ENCODE measurements around the gene CALHM4. TPM values are rescaled to one million over a fixed set of nuclear protein-coding genes. Genes with fewer than 3 reads are reported as not detected.

The CALHM4 gene
- total RNA-seq, 3 donors from 2014 or later, result not detected

DNA sequence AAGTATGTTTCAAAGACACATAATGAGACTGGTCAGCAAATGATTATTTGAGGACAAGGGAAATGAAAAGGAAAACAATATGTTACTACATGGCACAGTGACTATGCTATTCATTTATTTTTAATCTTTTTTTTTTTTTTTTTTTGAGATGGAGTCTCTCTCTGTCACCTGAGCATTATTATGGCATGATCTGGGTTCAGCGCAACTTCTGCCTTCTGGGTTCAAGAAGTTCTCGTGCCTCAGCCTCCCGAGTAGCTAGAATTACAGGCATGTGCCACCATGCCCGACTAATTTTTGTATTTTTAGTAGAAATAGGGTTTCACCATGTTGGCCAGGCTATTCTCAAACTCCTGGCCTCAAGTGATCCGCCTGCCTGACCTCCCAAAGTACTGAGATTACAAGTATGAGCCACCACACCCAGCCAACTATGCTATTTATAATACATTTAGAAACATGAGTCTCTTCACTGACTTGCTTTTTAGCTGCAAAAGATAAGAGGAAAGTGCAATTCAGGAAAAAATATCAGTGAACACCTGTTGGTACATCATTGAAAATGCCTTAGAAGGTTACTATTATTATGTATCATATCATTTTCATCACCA, 3.4 kb downstream of the CALHM4 start:
- no peak overlapping the region for H3K4me3 ChIP-seq
- ATAC-seq (no peak), DNase-seq (no peak)
- no peaks in the 10 kb centered on the region for H3K4me1 ChIP-seq (ENCODE audit: low read depth)
- intact Hi-C loops (cut with DNase I, micrococcal nuclease), result no loop called here
- H3K36me3 ChIP-seq (ENCODE audit: low read depth), result no peaks in the 10 kb centered on the region
- TF ChIP-seq, protein P1, sequence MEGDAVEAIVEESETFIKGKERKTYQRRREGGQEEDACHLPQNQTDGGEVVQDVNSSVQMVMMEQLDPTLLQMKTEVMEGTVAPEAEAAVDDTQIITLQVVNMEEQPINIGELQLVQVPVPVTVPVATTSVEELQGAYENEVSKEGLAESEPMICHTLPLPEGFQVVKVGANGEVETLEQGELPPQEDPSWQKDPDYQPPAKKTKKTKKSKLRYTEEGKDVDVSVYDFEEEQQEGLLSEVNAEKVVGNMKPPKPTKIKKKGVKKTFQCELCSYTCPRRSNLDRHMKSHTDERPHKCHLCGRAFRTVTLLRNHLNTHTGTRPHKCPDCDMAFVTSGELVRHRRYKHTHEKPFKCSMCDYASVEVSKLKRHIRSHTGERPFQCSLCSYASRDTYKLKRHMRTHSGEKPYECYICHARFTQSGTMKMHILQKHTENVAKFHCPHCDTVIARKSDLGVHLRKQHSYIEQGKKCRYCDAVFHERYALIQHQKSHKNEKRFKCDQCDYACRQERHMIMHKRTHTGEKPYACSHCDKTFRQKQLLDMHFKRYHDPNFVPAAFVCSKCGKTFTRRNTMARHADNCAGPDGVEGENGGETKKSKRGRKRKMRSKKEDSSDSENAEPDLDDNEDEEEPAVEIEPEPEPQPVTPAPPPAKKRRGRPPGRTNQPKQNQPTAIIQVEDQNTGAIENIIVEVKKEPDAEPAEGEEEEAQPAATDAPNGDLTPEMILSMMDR (IDR thresholded peaks at IDR 0.05), result no peak
- no peaks in the 10 kb centered on the region for H3K9me3 ChIP-seq

DNA sequence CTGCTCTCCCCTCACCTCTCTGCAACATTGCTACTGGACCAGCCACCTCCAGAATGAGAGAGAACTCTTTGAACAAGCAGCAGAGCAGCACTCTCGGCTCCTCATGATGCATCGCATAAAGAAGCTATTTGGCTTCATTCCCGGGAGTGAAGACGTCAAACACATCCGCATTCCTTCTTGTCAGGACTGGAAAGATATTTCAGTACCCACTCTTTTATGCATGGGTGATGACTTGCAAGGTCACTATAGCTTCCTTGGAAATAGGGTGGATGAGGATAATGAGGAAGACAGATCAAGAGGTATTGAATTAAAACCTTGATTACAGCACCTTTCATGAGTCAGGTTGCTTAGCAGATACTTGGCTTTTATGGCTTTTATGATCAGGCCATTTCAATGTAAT, 4.3 kb downstream of the CALHM4 start:
- Histone ChIP-seq H3K4me1 (ENCODE audit: low read depth) (no peaks in the 10 kb centered on the region), H3K9me3 (no peaks in the 10 kb centered on the region), H3K4me3 (no peak overlapping the region), H3K36me3 (ENCODE audit: low read depth) (no peaks in the 10 kb centered on the region)
- TF ChIP-seq, protein P1 (IDR thresholded peaks at IDR 0.05), result no peak
- DNase-seq (peak in 1 of 3 donors; percentile 7), ATAC-seq (peak; percentile 34)
- intact Hi-C loops (cut with DNase I, micrococcal nuclease), result no loop called here

DNA sequence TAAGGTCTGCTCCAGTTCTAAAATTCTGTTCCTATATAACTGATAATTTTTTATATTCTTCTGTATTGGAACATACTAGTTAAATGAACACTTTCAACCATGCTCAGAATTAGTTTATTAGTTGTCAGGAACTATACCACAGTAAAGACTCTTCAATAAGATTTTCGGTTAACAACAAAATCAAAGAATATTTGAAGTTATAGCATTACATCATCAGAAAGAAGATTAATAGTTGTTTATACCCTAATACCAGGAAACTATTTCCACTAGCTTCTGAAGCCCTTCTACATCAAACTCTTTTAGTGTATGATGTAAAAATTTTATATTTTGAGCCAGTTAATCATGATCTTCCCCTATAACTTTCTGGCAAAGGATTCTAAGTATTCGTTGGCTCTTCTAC, 6.6 kb downstream of the CALHM4 start:
- Histone ChIP-seq H3K9me3 (no peaks in the 10 kb centered on the region), H3K4me1 (ENCODE audit: low read depth) (no peaks in the 10 kb centered on the region), H3K36me3 (ENCODE audit: low read depth) (no peaks in the 10 kb centered on the region), H3K4me3 (no peak overlapping the region)
- DNase-seq, result no peak
- no peak for ATAC-seq
- intact Hi-C loops (cut with DNase I, micrococcal nuclease), result no loop called here
- TF ChIP-seq, protein P1 (IDR thresholded peaks at IDR 0.05), result no peak

DNA sequence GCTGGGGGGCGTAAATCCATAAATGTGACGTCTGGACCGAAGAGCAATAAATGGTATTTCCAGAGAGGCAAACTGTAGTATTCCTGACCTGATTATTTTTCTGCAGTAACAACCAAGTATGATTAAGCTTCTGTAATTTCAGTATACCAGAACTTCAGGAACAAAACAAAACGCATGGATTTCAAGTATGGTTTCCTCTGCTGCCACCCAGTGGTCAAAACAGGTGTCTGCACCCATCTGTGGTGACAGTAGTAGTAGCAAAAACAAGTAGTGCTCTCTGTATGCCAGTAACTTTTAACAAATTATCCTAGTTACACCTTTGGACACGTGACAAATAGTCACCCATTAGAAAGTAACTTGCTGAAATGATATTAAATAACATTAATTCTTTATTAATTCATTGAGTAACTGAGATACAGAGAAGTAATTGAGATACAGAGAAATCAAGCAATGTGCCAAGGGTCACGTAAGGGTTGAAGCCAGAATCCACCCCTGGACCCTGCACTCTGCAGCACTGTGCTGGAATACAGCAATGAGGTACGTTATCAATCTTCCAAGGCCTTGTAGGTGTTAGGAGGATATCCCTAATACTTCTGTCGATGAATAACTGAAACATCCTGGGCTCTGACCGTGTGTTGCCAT, 7.9 kb downstream of the CALHM4 start:
- peak; percentile 43 to 88 (median 75) for DNase-seq
- Histone ChIP-seq H3K36me3 (ENCODE audit: low read depth) (no peaks in the 10 kb centered on the region), H3K4me1 (ENCODE audit: low read depth) (no peaks in the 10 kb centered on the region), H3K9me3 (no peaks in the 10 kb centered on the region), H3K4me3 (no peak overlapping the region)
- peak; percentile 89 for ATAC-seq
- TF ChIP-seq, protein P1 (IDR thresholded peaks at IDR 0.05), result peak; percentile 80
- intact Hi-C loops (cut with DNase I, micrococcal nuclease), result no loop called here

DNA sequence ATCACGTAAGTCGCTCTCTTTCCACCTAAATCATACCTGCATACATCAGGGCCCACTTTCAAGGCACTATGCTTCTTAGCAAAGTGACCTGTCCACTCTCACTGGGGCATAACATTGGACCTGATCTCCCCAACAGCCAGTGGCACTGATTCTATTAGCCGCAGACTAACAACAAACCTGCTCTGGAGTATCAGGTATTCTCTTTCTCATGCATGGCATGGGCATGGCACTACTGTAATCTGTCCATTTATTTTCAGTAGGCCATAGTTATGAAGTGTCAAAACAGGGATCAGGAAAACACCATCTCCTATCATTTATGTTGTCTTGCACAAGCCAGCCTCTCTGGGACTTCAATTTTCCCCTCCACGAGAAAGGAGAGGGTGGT, 8.5 kb downstream of the CALHM4 start:
- Histone ChIP-seq H3K9me3 (no peaks in the 10 kb centered on the region), H3K4me1 (ENCODE audit: low read depth) (no peaks in the 10 kb centered on the region), H3K4me3 (no peak overlapping the region), H3K36me3 (ENCODE audit: low read depth) (no peaks in the 10 kb centered on the region)
- TF ChIP-seq, protein P1 (IDR thresholded peaks at IDR 0.05), result no peak
- intact Hi-C loops (cut with DNase I, micrococcal nuclease), result no loop called here
- ATAC-seq (no peak), DNase-seq (no peak)
